HepG2 (cell line): ENCODE results near the gene SP7. TPM values are rescaled to one million over a fixed set of nuclear protein-coding genes. Genes with fewer than 3 reads are reported as not detected.

Experiments
- CCDC6 ChIP-seq: sonication (generic); formaldehyde crosslinking; IDR thresholded peaks from 2 replicates; pipeline ENCODE4 v1.8.1; 2022; ENCODE audit warnings: mild to moderate bottlenecking, missing genetic modification reagents, moderate library complexity
- CENPX ChIP-seq: sonication (generic); formaldehyde crosslinking; IDR thresholded peaks from 2 replicates; pipeline ENCODE4 v1.9.0; 2021; ENCODE audit warnings: mild to moderate bottlenecking, missing genetic modification reagents, moderate library complexity
- CHD4 ChIP-seq: fragments of 200-600 bp; sonication (generic); IDR thresholded peaks from 2 replicates; pipeline ENCODE4 v1.7.0; 2017; ENCODE audit warnings: mild to moderate bottlenecking, low read length, borderline replicate concordance
- DMAP1 ChIP-seq: IDR thresholded peaks from 2 replicates; pipeline ENCODE4 v1.6.1; 2016
- FOSL2 ChIP-seq: sonication (generic); formaldehyde crosslinking; IDR thresholded peaks from 2 replicates; pipeline ENCODE4 v1.4.0; 2020; ENCODE audit warnings: missing genetic modification reagents
- FOXK2 ChIP-seq: fragments of 450-650 bp; IDR thresholded peaks from 2 replicates; pipeline ENCODE4 v1.6.1; 2016
- GABPB1 ChIP-seq: IDR thresholded peaks from 2 replicates; pipeline ENCODE4 v1.6.1; 2016; ENCODE audit warnings: mild to moderate bottlenecking, missing genetic modification reagents, moderate library complexity, missing compliant biosample characterization
- KLF11 ChIP-seq: IDR thresholded peaks from 2 replicates; pipeline ENCODE4 v1.6.1; 2016; ENCODE audit warnings: missing compliant biosample characterization
- KMT2B ChIP-seq: IDR thresholded peaks from 2 replicates; pipeline ENCODE4 v1.6.1; 2016; ENCODE audit warnings: missing genetic modification reagents, missing compliant biosample characterization
- LCORL ChIP-seq, 2 experiments: fragments of 450-650 bp in 1 of 2; sonication (generic) in 1 of 2; formaldehyde crosslinking in 1 of 2; IDR thresholded peaks; 2 replicates each; pipeline versions ENCODE4 v1.5.0 to v1.6.1; 2017 to 2020; ENCODE audit warnings: antibody characterized with exemption in 1 of 2, missing genetic modification reagents in 1 of 2
- MTERF4 ChIP-seq: sonication (generic); formaldehyde crosslinking; IDR thresholded peaks from 2 replicates; pipeline ENCODE4 v1.8.0; 2023; ENCODE audit warnings: mild to moderate bottlenecking, missing genetic modification reagents
- MYPOP ChIP-seq: sonication (generic); formaldehyde crosslinking; IDR thresholded peaks from 2 replicates; pipeline ENCODE4 v1.8.1; 2023; ENCODE audit warnings: mild to moderate bottlenecking, moderate library complexity, missing genetic modification reagents
- NONO ChIP-seq, 2 experiments: fragments of 450-650 bp in 1 of 2; sonication (generic) in 1 of 2; formaldehyde crosslinking in 1 of 2; IDR thresholded peaks in 1 of 2; conservative IDR thresholded peaks in 1 of 2; 2 replicates each; pipeline versions ENCODE4 v1.6.1 to v1.8.0; 2017 to 2022; ENCODE audit warnings: mild to moderate bottlenecking in 1 of 2, missing genetic modification reagents in 1 of 2, moderate library complexity in 1 of 2
- RFX5 ChIP-seq: IDR thresholded peaks from 2 replicates; pipeline ENCODE4 v1.6.1; 2011; ENCODE audit warnings: low read depth, low read length, improper control_type of control experiment
- RFXANK ChIP-seq: IDR thresholded peaks from 2 replicates; pipeline ENCODE4 v1.6.1; 2016
- RNF2 ChIP-seq: fragments of 450-650 bp; conservative IDR thresholded peaks from 2 replicates; pipeline ENCODE4 v1.6.1; 2016; ENCODE audit warnings: low read depth
- SMAD3 ChIP-seq: sonication (generic); formaldehyde crosslinking; IDR thresholded peaks from 2 replicates; pipeline ENCODE4 v1.4.0; 2020; ENCODE audit warnings: missing genetic modification reagents
- SOX6 ChIP-seq, 2 experiments: fragments of 450-650 bp in 1 of 2; sonication (generic) in 1 of 2; formaldehyde crosslinking in 1 of 2; IDR thresholded peaks; 2 replicates each; pipeline versions ENCODE4 v1.4.0 to v1.6.1; 2017 to 2020; ENCODE audit warnings: antibody characterized with exemption in 1 of 2, mild to moderate bottlenecking in 1 of 2, missing genetic modification reagents in 1 of 2
- ZGPAT ChIP-seq: IDR thresholded peaks from 2 replicates; pipeline ENCODE4 v1.6.1; 2016; ENCODE audit warnings: mild to moderate bottlenecking
- ZNF274 ChIP-seq: sonication (generic); formaldehyde crosslinking; IDR thresholded peaks from 2 replicates; pipeline ENCODE4 v1.5.1; 2020; ENCODE audit warnings: mild to moderate bottlenecking, missing genetic modification reagents
- ZNF432 ChIP-seq: sonication (generic); formaldehyde crosslinking; IDR thresholded peaks from 2 replicates; pipeline ENCODE4 v1.5.0; 2020; ENCODE audit warnings: missing genetic modification reagents, mild to moderate bottlenecking, borderline replicate concordance
- ZNF510 ChIP-seq: sonication (generic); formaldehyde crosslinking; IDR thresholded peaks from 2 replicates; pipeline ENCODE4 v1.4.0; 2020; ENCODE audit warnings: low read depth, mild to moderate bottlenecking, missing genetic modification reagents
- ZNF547 ChIP-seq: sonication (generic); formaldehyde crosslinking; IDR thresholded peaks from 2 replicates; pipeline ENCODE4 v1.5.1; 2020; ENCODE audit warnings: mild to moderate bottlenecking, missing genetic modification reagents
- ZNF556 ChIP-seq: sonication (generic); formaldehyde crosslinking; IDR thresholded peaks from 2 replicates; pipeline ENCODE4 v1.4.0; 2020; ENCODE audit warnings: mild to moderate bottlenecking, missing genetic modification reagents, borderline replicate concordance
- ZNF644 ChIP-seq: IDR thresholded peaks from 2 replicates; pipeline ENCODE4 v1.6.1; 2016; ENCODE audit warnings: low read depth
- ZNF784 ChIP-seq: sonication (generic); formaldehyde crosslinking; IDR thresholded peaks from 2 replicates; pipeline ENCODE4 v1.5.1; 2020; ENCODE audit warnings: missing genetic modification reagents, mild to moderate bottlenecking, borderline replicate concordance
- polyA plus RNA-seq, 8 experiments: library from polyadenylated mRNA; depleted of rRNA in 3 of 8; stranded (reverse) in 7 of 8; unstranded in 1 of 8; fragments of >200 nt; fragmentation: Illumina TruSeq in 4 of 8; extraction: Trizol in 4 of 8; gene quantifications; 2 replicates each; pipeline versions ENCODE4 v1.2.1 to v1.2.3, GENCODE V29; 2011 to 2016; ENCODE audit warnings: low read depth in 4 of 8, missing spikeins in 1 of 8, mixed read lengths in 1 of 8; ENCODE audit not compliant: insufficient read depth in 1 of 8
- total RNA-seq, 5 experiments: library from RNA; depleted of rRNA; stranded (reverse); fragments of >200 nt; fragmentation: Illumina TruSeq; extraction: Trizol; gene quantifications; 2 replicates each; pipeline ENCODE4 v1.2.3, GENCODE V29; 2016; ENCODE audit warnings: low read depth in 1 of 5

SP7 gene
- total and polyA plus RNA-seq, 2 of the 13 experiments (the other 11 are each of a cell fraction or from before 2014, with no cell fraction given) = not detected

- TF ChIP-seq RFX5 (peak; percentile 59; the same call in 1 of the 2 replicates), ZNF274 (no peak), RNF2 (no peak), SOX6 (IDR thresholded peaks at IDR 0.05) (no peak), SOX6 (CRISPR knock-in tag; IDR thresholded peaks at IDR 0.05) (peak; percentile 32; the same call in 1 of the 2 replicates), RFXANK (CRISPR knock-in tag) (no peak), SMAD3 (CRISPR knock-in tag) (0 out of 2 replicates have a peak, but pooled peaks have one; percentile 36), KMT2B (peak; percentile 73; the same call in 1 of the 2 replicates), CCDC6 (CRISPR knock-in tag) (no peak), ZNF432 (CRISPR knock-in tag) (no peak), ZNF556 (CRISPR knock-in tag) (no peak), DMAP1 (CRISPR knock-in tag) (0 out of 2 replicates have a peak, but pooled peaks have one; percentile 26), ZNF547 (CRISPR knock-in tag) (0 out of 2 replicates have a peak, but pooled peaks have one; percentile 50), GABPB1 (CRISPR knock-in tag) (peak; percentile 74), ZNF784 (no peak), ZNF510 (CRISPR knock-in tag) (0 out of 2 replicates have a peak, but pooled peaks have one; percentile 15), ZNF644 (CRISPR knock-in tag) (peak; percentile 71; the same call in 1 of the 2 replicates), NONO (IDR thresholded peaks at IDR 0.05) (no peak), NONO (CRISPR knock-in tag; conservative IDR thresholded peaks at IDR 0.05) (peak; percentile 6; the same call in 1 of the 2 replicates), MYPOP (CRISPR knock-in tag) (no peak), KLF11 (0 out of 2 replicates have a peak, but pooled peaks have one; percentile 64), FOXK2 (peak; percentile 68), CENPX (CRISPR knock-in tag) (no peak), MTERF4 (CRISPR knock-in tag) (no peak), CHD4 (peak; percentile 15; the same call in 1 of the 2 replicates), FOSL2 (CRISPR knock-in tag) (peak; percentile 28; the same call in 1 of the 2 replicates), ZGPAT (peak; percentile 39), LCORL (IDR thresholded peaks at IDR 0.05) (no peak), LCORL (CRISPR knock-in tag; IDR thresholded peaks at IDR 0.05) (no peak)
Observed at GRCh38 chr12:53379389-53380103, 43.4 kb upstream of the SP7 start (continued).
